ENCODE results near the gene SCARB1. TPM values are rescaled to one million over a fixed set of nuclear protein-coding genes. Genes with fewer than 3 reads are reported as not detected.

The SCARB1 gene
- total RNA-seq, 4 donors from 2014 or later = 18.6 to 41.8 (median 26.7) TPM

DNA sequence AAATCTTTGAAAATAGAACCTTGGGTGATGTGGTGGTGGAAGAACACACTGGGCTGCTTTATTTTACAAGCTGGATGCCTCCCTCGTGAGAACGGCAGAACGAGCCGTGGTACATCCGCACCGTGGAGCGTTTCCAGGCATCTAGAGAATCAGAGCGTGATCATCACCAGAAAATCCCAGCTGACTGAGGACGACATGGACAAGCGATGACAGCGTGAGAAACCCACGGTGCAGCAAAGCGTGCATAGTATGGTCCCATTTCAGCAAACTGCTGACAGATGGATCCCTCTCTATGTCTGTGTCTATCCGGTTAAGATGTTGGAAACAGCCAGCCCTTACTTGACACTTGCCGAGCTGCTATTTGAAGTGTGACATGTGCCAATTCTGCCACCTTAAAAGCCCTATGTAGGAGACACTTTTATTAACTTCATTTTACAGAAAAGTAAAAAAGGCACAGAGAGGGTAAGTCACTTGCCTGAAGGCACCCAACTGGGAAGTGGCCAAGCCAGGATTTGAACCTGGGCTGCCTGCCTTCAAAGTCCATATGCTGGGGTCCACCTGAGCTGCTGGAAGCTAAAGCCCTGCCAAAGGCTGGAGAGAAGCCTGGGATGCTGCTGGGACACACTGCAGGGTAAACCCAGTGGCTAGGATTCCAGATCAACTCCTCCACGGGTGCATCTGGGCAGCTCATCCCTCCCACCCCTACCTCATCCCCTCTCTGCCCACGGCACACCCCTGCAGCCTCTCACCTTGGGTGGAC, 14.9 kb downstream of the SCARB1 start:
- no peak for DNase-seq (ENCODE audit: low spot score in 2 of 2)
- intact Hi-C loops (cut with DNase I; ENCODE audit: low total_unique reads) = no loop called here
- no peak overlapping the region for H3K4me3 ChIP-seq (ENCODE audit: low read depth, poor library complexity, severe bottlenecking)
- no peak for TF ChIP-seq POLR2A (IDR thresholded peaks at IDR 0.05)
- TF ChIP-seq, protein P1, sequence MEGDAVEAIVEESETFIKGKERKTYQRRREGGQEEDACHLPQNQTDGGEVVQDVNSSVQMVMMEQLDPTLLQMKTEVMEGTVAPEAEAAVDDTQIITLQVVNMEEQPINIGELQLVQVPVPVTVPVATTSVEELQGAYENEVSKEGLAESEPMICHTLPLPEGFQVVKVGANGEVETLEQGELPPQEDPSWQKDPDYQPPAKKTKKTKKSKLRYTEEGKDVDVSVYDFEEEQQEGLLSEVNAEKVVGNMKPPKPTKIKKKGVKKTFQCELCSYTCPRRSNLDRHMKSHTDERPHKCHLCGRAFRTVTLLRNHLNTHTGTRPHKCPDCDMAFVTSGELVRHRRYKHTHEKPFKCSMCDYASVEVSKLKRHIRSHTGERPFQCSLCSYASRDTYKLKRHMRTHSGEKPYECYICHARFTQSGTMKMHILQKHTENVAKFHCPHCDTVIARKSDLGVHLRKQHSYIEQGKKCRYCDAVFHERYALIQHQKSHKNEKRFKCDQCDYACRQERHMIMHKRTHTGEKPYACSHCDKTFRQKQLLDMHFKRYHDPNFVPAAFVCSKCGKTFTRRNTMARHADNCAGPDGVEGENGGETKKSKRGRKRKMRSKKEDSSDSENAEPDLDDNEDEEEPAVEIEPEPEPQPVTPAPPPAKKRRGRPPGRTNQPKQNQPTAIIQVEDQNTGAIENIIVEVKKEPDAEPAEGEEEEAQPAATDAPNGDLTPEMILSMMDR (IDR thresholded peaks at IDR 0.05) = no peak
- WGBS, 2 donors = 59 to 61% methylated on average over 17 of the region's 17 CpGs

DNA sequence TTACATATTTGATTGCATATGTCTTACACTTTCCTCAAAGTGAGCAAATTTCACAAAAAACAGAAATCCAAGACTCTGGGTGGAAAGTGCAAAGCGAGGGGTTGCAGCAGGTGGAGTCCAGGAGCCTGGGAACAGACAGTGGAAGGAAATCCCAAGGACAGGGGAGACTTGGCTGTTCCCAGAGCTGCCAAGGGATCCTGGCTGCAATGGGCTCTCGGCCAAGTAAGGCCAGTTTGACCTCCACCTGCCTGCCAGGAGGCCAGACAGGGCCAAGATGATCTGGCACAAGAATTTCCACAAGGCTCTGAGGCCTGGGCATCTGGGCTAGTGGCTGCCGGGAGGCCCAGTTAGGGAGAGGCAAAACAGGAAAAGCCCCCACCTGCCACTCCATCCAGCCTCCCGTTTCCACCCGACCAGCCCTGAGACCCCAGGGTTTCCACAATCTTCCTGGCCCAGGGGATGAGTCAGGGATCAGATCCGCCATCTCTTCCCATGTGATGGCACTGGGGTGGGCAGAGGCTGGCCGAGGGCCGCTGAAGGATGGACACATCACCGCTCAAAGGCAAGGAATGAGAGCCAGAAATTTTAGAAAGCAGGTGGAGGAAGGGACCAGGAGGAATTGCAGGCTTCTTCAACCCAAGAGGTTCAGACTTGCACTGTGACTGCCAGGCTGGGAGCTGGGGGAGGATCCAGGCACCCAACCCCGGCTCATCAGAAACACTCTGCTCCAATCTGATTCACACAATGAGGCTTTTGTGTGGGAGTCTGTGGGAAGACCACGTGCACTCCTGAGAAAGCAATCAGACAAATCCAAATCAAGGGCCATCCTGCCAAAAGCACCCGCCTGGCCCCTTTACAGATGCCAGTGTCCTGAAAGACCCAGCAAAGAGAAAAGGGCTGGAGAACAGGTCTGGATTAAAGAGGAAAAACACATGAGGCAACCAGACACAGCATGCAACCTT, 16.3 kb downstream of the SCARB1 start:
- DNase-seq (ENCODE audit: low spot score in 2 of 2) = no peak
- WGBS, 2 donors = 67 to 71% methylated on average over 12 of the region's 12 CpGs
- H3K4me3 ChIP-seq (ENCODE audit: low read depth, poor library complexity, severe bottlenecking) = no peak overlapping the region
- intact Hi-C loops (cut with DNase I; ENCODE audit: low total_unique reads) = no loop called here
- TF ChIP-seq, protein P1 (IDR thresholded peaks at IDR 0.05) = no peak
- TF ChIP-seq POLR2A (IDR thresholded peaks at IDR 0.05) = no peak

DNA sequence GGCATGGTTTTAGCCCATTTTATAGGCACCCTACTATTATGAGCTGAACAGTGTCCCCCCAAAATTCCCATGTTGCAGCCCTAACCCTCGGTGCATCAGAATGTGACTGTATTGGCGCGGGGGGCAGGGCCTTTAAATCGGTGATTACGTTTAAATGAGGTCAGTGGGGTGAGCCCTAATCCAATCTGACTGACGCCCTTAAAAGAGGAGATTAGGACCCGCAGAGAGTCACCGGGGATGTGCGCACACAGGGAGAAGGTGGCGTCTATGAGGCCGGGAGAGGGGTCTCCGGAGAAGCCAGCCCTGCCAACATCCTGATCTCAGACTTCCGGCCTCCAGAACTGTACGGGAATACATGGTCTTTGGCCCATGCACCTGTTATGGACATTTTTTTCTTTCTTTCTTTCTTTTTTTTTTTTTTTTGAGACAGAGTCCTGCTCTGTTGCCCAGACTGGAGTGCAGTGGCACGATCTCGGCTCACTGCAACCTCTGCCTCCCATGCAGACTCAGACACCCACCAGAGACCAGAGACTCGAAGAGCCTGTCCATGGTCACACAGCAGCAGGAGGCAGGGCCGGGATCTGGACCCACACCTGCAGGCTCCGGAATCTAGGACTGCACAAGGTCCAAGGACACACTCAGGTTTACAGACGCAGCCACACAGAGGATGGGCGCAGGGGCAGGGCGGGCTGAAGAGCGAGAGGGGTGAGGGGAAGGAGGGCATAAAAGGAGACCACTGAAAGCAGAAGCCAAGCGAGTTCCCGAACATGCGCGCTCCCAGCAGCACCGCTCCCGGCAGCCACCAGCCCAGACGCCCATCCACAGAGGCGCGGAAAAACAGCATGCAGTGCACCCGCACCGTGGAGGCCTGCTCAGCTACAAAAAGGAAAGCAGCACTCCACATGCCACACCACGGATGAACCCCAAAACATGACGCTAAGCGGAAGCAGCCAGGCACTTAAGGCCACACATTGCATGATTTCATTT, 19.0 kb downstream of the SCARB1 start:
- DNase-seq (ENCODE audit: low spot score in 2 of 2) = no peak
- 92% methylated on average over 37 of the region's 37 CpGs for WGBS, 2 donors

DNA sequence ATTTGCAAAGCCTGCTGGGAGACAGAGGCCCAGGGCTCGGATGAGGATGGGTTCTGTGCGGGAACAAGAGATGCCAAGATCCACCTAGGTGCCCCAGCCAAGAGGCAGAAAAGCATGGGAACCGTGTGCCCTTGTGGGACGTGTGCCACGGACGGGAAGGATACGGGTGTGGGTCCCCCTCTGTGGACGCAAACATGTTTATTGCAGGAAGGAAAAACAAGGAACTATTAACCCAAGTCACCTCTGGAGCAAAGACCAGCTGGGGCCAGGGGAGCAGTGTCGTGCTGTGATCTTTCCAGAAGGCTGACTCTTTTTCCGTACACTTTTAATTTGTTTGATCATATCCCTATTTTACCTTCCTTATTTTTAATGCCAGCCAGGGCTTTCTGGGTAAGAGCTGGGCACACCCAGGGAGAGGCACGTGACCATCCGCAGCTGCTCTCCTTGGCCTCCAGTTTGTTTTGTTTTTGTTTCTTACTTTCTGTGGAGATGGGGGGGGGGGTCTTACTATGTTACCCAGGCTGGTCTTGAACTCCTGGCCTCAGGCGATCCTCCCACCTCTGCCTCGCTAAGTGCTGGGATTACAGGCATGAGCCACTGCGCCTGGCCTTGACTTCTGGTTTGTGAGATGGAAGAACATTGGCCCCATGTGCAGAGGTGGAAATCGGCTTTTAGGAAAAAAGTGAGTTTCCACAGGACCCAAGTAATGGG, 20.7 kb downstream of the SCARB1 start:
- TF ChIP-seq, protein P1 (IDR thresholded peaks at IDR 0.05) = no peak
- no peak for TF ChIP-seq POLR2A (IDR thresholded peaks at IDR 0.05)
- DNase-seq (ENCODE audit: low spot score in 2 of 2) = no peak
- intact Hi-C loops (cut with DNase I; ENCODE audit: low total_unique reads) = no loop called here
- 44 to 50% methylated on average over 16 of the region's 16 CpGs for WGBS, 2 donors
- no peak overlapping the region for H3K4me3 ChIP-seq (ENCODE audit: low read depth, poor library complexity, severe bottlenecking)

More for the DNA sequence above, 19.0 kb downstream of the SCARB1 start:
- H3K4me3 ChIP-seq (ENCODE audit: low read depth, poor library complexity, severe bottlenecking) = no peak overlapping the region
- TF ChIP-seq, protein P1 (IDR thresholded peaks at IDR 0.05) = no peak
- TF ChIP-seq POLR2A (IDR thresholded peaks at IDR 0.05) = no peak
- intact Hi-C loops (cut with DNase I; ENCODE audit: low total_unique reads) = no loop called here

Measured in lower leg skin (tissue), 4 donors.